Measurements from ENCODE around the gene ENTREP1.
A peak's percentile ranks its signal among the peaks of the same experiment; 100 is the strongest.

The ENTREP1 gene

GRCh38 chr9:69308206-69308931 lies 16.6 kb upstream of the ENTREP1 start:
- Mint-ChIP-seq H3K4me1 (ENCODE audit: low read depth) (no peaks in the 10 kb centered on the region), H3K4me3 (no peak overlapping the region), H3K36me3 (ENCODE audit: low read depth) (no peaks in the 10 kb centered on the region), H3K9me3 (peaks cover 10% of the 10 kb centered on the region), H3K27ac (no peak overlapping the region), H3K27me3 (peaks cover 16% of the 10 kb centered on the region)

DNA sequence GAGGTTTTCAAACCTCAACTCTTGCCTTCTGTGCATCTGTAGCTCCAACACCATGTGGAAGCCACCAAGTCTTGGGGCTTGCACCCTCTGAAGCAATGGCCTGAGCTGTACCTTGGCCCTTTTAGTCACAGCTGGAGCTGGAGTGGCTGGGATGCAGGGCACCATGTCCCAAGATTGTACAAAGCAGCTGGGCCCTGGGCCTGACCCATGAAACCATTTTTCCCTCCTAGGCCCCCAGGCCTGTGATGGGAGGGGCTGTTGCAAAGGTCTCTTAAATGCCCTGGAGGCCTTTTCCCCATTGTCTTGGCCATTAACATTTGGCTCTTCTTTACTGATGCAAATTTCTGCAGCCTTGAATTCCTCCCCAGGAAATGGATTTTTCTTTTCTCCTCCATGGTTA lies 11.8 kb upstream of the ENTREP1 start:
- peaks cover 26% of the 10 kb centered on the region for H3K9me3 Mint-ChIP-seq
- no peak overlapping the region for H3K4me3 Mint-ChIP-seq
- H3K4me1 Mint-ChIP-seq (ENCODE audit: low read depth): peaks cover 8% of the 10 kb centered on the region
- H3K27ac Mint-ChIP-seq: no peak overlapping the region
- H3K36me3 Mint-ChIP-seq (ENCODE audit: low read depth): no peaks in the 10 kb centered on the region
- H3K27me3 Mint-ChIP-seq: peaks cover 17% of the 10 kb centered on the region

- no peak overlapping the region for H3K27ac Mint-ChIP-seq
- peaks cover 13% of the 10 kb centered on the region for H3K27me3 Mint-ChIP-seq
- no peaks in the 10 kb centered on the region for H3K36me3 Mint-ChIP-seq (ENCODE audit: low read depth)
- H3K9me3 Mint-ChIP-seq: peaks cover 26% of the 10 kb centered on the region
- peaks cover 13% of the 10 kb centered on the region for H3K4me1 Mint-ChIP-seq (ENCODE audit: low read depth)
- H3K4me3 Mint-ChIP-seq: no peak overlapping the region
Measured at GRCh38 chr9:69314547-69314946, 10.5 kb upstream of the ENTREP1 start.

DNA sequence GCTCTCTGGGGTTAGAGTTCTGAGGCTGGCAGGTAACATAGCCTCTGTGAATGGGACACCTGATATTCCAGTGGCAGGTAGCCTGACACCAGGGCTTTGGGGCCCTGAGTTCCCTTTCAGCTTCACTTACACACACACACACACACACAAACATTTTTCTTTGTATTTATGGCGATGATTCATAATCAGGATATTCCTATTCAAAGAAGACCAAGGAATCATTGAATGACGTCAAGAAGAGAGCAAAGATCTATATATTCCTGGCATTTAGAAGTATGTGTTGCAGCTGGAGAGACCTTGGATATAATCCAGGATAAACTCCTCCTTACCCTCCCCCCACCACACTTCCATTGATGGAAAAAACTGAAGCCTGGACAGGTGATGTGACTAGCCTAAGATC lies 7.9 kb upstream of the ENTREP1 start:
- peaks cover 21% of the 10 kb centered on the region for H3K9me3 Mint-ChIP-seq
- no peaks in the 10 kb centered on the region for H3K36me3 Mint-ChIP-seq (ENCODE audit: low read depth)
- H3K4me1 Mint-ChIP-seq (ENCODE audit: low read depth): peaks cover 13% of the 10 kb centered on the region
- H3K27ac Mint-ChIP-seq: no peak overlapping the region
- peaks cover 16% of the 10 kb centered on the region for H3K27me3 Mint-ChIP-seq
- no peak overlapping the region for H3K4me3 Mint-ChIP-seq

DNA sequence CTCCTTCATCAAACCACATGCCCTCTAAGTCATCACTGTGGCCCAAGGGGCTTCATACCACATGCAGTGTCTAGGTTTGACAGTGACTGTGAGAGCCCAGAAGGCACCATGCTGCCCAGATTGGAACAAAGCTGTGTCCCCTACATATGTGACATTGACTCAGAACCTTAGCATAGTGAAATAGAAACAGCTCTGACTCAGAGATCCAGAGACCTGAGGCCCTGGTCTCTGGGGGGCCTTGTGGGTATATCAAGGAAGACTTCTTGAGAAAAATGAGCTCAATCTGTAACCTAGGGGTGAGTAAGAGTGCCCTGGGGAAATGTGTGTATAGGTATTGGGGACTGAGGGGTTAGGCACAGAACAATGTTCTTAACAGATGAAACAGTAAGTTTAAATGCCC lies 7.1 kb upstream of the ENTREP1 start:
- Mint-ChIP-seq H3K36me3 (ENCODE audit: low read depth) (no peaks in the 10 kb centered on the region), H3K27ac (no peak overlapping the region), H3K27me3 (peaks cover 23% of the 10 kb centered on the region), H3K4me1 (ENCODE audit: low read depth) (peaks cover 13% of the 10 kb centered on the region), H3K4me3 (no peak overlapping the region), H3K9me3 (peaks cover 16% of the 10 kb centered on the region)

GRCh38 chr9:69319324-69320025 lies 5.5 kb upstream of the ENTREP1 start:
- H3K27me3 Mint-ChIP-seq: peaks cover 37% of the 10 kb centered on the region
- peaks cover 6% of the 10 kb centered on the region for H3K9me3 Mint-ChIP-seq
- no peak overlapping the region for H3K4me3 Mint-ChIP-seq
- no peaks in the 10 kb centered on the region for H3K36me3 Mint-ChIP-seq (ENCODE audit: low read depth)
- H3K27ac Mint-ChIP-seq: no peak overlapping the region
- peaks cover 13% of the 10 kb centered on the region for H3K4me1 Mint-ChIP-seq (ENCODE audit: low read depth)

DNA sequence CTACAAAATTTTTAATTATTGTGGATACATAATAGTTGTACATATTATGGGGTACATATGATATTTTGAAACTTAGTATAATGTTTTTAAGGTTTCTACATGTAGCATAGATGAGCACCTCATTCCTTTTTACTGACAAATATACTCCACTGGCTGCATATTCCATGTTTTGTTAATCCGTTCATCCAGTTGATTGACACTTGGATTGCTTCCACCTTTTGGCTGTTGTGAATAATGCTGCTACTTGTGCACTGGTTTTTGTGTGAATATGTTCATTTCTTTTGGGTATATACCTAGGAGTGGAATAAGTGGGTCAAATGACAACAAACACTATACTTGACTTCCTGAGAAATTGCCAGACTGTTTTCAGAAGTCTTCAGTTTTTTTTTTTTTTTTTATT lies 2.8 kb upstream of the ENTREP1 start:
- Mint-ChIP-seq H3K27ac (no peak overlapping the region), H3K36me3 (ENCODE audit: low read depth) (no peaks in the 10 kb centered on the region), H3K4me3 (no peak overlapping the region), H3K9me3 (peaks cover 3% of the 10 kb centered on the region), H3K27me3 (peaks cover 55% of the 10 kb centered on the region), H3K4me1 (ENCODE audit: low read depth) (peaks cover 18% of the 10 kb centered on the region)

DNA sequence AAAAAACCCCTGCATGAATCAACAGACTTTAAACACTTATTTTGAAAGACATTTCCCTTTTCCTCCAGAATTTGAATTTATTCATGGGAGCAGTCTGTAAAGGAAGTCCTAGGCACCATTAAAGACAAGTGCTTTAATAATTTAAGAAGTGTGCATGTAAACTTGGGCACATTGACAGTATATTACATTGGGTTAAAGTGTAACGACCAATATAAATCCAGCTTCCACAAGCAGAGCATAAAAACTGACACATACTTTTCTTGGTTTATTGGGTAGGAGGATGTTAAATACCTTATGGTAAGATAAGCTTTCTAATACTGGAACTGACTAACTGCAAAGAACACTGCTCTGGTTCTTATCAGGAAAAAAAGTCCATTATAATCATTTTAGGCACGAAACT lies 1.2 kb upstream of the ENTREP1 start:
- Mint-ChIP-seq H3K27me3 (peaks cover 70% of the 10 kb centered on the region), H3K4me3 (no peak overlapping the region), H3K36me3 (ENCODE audit: low read depth) (no peaks in the 10 kb centered on the region), H3K4me1 (ENCODE audit: low read depth) (peaks cover 7% of the 10 kb centered on the region), H3K27ac (no peak overlapping the region), H3K9me3 (no peaks in the 10 kb centered on the region)

GRCh38 chr9:69325409-69326212 lies 596 bp downstream of the ENTREP1 start:
- Mint-ChIP-seq H3K9me3 (no peaks in the 10 kb centered on the region), H3K27me3 (peaks cover 73% of the 10 kb centered on the region), H3K36me3 (ENCODE audit: low read depth) (no peaks in the 10 kb centered on the region), H3K4me1 (ENCODE audit: low read depth) (peaks cover 7% of the 10 kb centered on the region), H3K4me3 (peak overlapping the region; percentile 30), H3K27ac (no peak overlapping the region)

DNA sequence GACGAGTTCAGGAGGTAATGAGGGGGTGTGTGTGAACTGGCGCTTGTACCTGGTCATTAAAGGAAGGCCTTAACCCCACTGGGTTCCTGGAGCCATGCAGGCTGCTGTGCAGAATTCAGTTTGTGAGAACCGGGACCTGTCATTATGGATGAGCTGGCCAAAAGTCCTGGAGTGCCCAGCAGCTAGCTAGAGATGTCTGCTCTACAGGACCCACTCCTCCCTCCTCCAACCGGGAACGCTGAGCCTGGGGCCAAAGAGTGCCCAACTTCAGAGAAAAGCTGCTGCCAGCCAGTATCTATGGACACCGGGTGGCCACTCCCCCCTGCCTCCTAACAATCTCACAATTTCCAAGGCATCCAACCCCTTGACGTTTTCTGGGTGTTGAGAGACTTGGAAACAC lies 1.2 kb downstream of the ENTREP1 start:
- Mint-ChIP-seq H3K4me3 (peak overlapping the region; percentile 28), H3K9me3 (no peaks in the 10 kb centered on the region), H3K27me3 (peaks cover 72% of the 10 kb centered on the region), H3K36me3 (ENCODE audit: low read depth) (no peaks in the 10 kb centered on the region), H3K27ac (no peak overlapping the region), H3K4me1 (ENCODE audit: low read depth) (peaks cover 7% of the 10 kb centered on the region)

- Mint-ChIP-seq H3K27ac (no peak overlapping the region), H3K4me3 (no peak overlapping the region), H3K4me1 (ENCODE audit: low read depth) (peaks cover 5% of the 10 kb centered on the region), H3K27me3 (peaks cover 66% of the 10 kb centered on the region), H3K9me3 (no peaks in the 10 kb centered on the region), H3K36me3 (ENCODE audit: low read depth) (no peaks in the 10 kb centered on the region)
Measured at GRCh38 chr9:69330580-69330979, 5.6 kb downstream of the ENTREP1 start.

DNA sequence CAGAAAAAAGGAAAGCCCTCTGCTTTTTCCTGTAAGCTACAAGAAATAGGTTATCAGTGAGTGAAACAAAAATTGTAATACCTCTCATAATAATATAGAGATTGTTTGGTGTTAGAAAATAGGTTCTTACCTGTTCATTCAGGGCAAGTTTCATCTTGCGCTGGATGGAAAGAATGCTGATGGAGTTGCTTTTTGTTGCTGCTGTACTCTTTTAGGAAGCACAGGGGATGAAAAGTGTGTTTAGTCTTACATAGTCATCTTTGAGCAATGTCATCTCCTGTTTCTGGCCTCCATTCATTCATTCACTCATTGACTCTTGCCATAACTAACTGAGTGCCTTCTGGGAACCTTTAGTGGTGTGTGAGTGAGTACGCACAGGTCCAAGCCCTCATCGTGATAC lies 6.4 kb downstream of the ENTREP1 start:
- no peaks in the 10 kb centered on the region for H3K36me3 Mint-ChIP-seq (ENCODE audit: low read depth)
- no peaks in the 10 kb centered on the region for H3K4me1 Mint-ChIP-seq (ENCODE audit: low read depth)
- H3K9me3 Mint-ChIP-seq: no peaks in the 10 kb centered on the region
- H3K27me3 Mint-ChIP-seq: peaks cover 58% of the 10 kb centered on the region
- no peak overlapping the region for H3K4me3 Mint-ChIP-seq
- H3K27ac Mint-ChIP-seq: no peak overlapping the region

DNA sequence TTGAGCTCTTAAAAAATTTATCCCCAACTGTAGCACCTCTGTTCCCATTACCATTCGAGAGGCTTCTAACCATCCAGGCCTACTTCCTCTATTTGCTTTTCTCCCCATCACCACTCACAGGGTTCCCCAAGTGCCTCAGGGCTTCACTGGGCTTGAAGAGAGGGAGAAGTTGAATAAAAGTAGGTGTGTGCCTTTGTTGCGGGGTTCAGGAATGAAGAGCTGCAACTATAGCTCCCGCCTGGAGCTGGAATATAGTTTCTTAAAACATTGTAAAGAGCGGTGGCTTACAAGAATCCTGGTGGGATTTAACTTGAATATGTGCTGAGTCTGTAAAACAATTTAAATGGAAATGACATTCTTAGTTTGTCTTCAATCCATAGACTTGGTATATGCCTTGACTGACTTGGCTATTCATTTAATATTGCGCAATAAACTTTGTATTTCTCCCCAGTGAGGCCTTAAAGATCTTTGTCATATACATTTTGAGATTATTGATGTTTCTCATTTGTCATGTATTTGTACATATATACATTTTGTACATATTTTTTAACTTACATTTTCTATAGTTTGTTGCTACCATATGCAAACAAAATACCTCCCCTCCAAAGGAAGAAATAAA lies 7.2 kb downstream of the ENTREP1 start:
- Mint-ChIP-seq H3K27ac (no peak overlapping the region), H3K4me3 (no peak overlapping the region), H3K27me3 (peaks cover 51% of the 10 kb centered on the region), H3K4me1 (ENCODE audit: low read depth) (no peaks in the 10 kb centered on the region), H3K36me3 (ENCODE audit: low read depth) (no peaks in the 10 kb centered on the region), H3K9me3 (no peaks in the 10 kb centered on the region)

GRCh38 chr9:69333716-69334115 lies 8.7 kb downstream of the ENTREP1 start:
- Mint-ChIP-seq H3K9me3 (no peaks in the 10 kb centered on the region), H3K4me3 (no peak overlapping the region), H3K27ac (no peak overlapping the region), H3K27me3 (peaks cover 36% of the 10 kb centered on the region), H3K36me3 (ENCODE audit: low read depth) (no peaks in the 10 kb centered on the region), H3K4me1 (ENCODE audit: low read depth) (no peaks in the 10 kb centered on the region)

DNA sequence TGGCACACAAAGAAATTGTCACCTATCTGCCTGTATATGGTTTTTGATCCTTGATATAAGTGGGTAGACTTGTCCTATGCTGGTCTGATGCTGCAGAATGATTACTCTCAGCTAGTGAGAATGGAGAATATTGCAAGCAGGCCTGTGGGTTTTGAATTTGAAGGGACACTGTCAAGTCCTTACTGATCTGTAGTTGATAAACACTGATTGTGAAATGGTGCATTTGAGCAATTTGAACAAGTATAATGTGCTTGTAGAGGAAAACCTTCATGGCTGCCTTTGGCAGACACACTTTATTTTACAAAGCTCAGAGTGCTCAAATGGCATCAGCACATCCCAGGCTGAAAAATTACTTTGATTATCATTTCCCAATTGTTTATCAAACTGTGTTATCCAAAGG lies 9.3 kb downstream of the ENTREP1 start:
- no peaks in the 10 kb centered on the region for H3K9me3 Mint-ChIP-seq
- peaks cover 32% of the 10 kb centered on the region for H3K27me3 Mint-ChIP-seq
- H3K4me1 Mint-ChIP-seq (ENCODE audit: low read depth): no peaks in the 10 kb centered on the region
- no peak overlapping the region for H3K4me3 Mint-ChIP-seq
- H3K36me3 Mint-ChIP-seq (ENCODE audit: low read depth): no peaks in the 10 kb centered on the region
- H3K27ac Mint-ChIP-seq: no peak overlapping the region

Measured in stimulated activated naive CD8-positive, alpha-beta T cell treated with anti-CD3 and anti-CD28 coated beads, Interleukin-15, Interleukin-2, amounts not matched to agents 100 ng/mL and 50 ng/mL, for 24 hours (primary cell).